ENCODE results near the gene SERPINE1. TPM values are rescaled to one million over a fixed set of nuclear protein-coding genes. Genes with fewer than 3 reads are reported as not detected.

SERPINE1 gene
- total RNA-seq, 4 donors from 2014 or later = 4.7 to 18.6 (median 7.6) TPM

DNA sequence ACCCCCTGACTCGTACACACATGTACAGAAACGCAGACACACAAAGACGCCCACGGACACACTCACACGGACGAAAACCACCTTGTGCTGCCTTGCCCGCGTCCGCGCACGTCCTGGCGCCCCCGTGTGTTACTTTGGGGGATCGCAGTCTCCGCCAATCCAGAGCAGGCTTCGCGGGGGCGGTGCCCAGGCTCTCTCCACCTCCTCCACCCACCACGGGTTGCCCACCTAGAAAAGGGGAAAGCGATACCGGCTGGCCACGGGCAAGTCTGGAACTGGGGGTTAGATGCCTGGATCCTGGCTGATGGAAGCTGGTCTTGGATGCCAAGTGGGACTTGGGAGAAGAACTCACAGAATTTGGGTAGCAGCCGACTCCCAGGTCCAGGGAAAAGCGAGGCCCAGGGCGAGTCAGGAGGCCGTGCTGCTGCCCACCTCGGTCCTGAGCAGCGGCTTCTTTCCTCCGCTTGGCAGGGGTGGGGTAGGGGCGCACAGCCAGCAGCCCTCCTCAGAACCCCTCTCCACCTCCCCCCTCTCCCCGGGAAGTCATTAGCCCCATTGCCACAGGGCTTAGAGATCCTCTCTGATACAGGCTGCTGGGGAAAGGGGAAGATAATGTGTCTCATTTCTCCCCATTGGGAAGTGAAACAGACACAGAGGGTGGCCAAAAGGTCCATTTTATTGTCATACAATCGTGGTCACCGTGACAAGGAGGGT is 43.1 kb downstream of the SERPINE1 start:
- DNase-seq = peak; percentile 59 to 66
- H3K36me3 ChIP-seq = no peaks in the 10 kb centered on the region
- no peak overlapping the region for H3K27ac ChIP-seq
- H3K9me3 ChIP-seq = no peaks in the 10 kb centered on the region
- TF ChIP-seq, protein P1, sequence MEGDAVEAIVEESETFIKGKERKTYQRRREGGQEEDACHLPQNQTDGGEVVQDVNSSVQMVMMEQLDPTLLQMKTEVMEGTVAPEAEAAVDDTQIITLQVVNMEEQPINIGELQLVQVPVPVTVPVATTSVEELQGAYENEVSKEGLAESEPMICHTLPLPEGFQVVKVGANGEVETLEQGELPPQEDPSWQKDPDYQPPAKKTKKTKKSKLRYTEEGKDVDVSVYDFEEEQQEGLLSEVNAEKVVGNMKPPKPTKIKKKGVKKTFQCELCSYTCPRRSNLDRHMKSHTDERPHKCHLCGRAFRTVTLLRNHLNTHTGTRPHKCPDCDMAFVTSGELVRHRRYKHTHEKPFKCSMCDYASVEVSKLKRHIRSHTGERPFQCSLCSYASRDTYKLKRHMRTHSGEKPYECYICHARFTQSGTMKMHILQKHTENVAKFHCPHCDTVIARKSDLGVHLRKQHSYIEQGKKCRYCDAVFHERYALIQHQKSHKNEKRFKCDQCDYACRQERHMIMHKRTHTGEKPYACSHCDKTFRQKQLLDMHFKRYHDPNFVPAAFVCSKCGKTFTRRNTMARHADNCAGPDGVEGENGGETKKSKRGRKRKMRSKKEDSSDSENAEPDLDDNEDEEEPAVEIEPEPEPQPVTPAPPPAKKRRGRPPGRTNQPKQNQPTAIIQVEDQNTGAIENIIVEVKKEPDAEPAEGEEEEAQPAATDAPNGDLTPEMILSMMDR (IDR thresholded peaks at IDR 0.05) = peak; percentile 56 to 93 (median 60)
- TF ChIP-seq POLR2A (IDR thresholded peaks at IDR 0.05) = no peak
- 1 to 3% methylated on average over 21 to 25 of the region's 33 CpGs for WGBS, 2 donors
- H3K4me3 ChIP-seq (replicated peaks in 1 of 3) = no peak overlapping the region
- peaks cover 43% of the 10 kb centered on the region for H3K27me3 ChIP-seq
- H3K4me1 ChIP-seq = peaks cover 30 to 50% of the 10 kb centered on the region in 2 donors
- intact Hi-C loops (cut with DNase I) = loop anchor here (10.0 kb wide), 1 partner anchor 275 kb away; the partner anchor contains the start of gene ACHE

DNA sequence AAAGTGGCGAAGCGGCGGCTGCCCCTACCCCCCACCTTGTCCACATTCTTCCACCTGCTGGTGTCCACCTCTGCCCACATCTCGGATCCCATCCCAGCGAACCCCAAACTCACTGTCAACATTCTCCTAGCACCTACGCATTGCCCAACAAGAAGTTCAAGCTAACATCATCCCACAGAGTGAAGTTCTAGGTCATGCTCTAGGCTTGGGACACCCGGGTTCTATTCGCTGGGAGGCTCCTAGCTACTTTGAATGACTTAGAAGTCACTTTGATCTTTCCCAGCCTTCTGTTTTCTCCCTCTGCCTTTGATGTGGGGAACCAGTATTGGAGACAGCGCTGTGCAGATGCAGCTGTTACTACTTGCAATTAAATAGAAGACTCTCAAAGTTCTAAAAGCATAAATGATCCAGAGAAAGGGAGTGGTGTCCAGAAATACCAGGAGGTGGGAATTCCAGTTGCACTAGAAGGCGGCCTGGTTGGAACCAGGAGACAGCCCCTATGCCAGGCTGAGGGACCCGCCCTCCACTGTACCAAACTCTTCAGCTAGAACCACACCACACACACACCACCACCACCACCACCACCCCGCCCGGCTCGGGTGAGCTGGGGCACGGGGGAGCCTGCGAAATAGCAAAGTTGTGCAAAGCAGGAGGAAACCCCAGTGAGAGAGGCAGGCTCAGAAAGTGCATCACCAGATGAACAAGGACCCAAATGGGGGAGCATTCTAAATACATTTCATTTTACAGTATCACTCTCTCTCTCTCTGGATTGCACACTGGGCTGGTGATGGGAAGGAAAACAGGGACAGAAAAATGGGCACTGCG is 43.9 kb downstream of the SERPINE1 start:
- Histone ChIP-seq H3K9me3 (no peaks in the 10 kb centered on the region), H3K27ac (no peak overlapping the region), H3K27me3 (peaks cover 37% of the 10 kb centered on the region), H3K4me3 (replicated peaks in 1 of 3) (no peak overlapping the region), H3K4me1 (peaks cover 23 to 41% of the 10 kb centered on the region in 2 donors), H3K36me3 (no peaks in the 10 kb centered on the region)
- intact Hi-C loops (cut with DNase I) = no loop called here
- TF ChIP-seq, protein P1 (IDR thresholded peaks at IDR 0.05) = no peak
- no peak for TF ChIP-seq POLR2A (IDR thresholded peaks at IDR 0.05)
- no peak for DNase-seq
- WGBS, 2 donors = 4 to 5% methylated on average over 12 to 17 of the region's 17 CpGs

DNA sequence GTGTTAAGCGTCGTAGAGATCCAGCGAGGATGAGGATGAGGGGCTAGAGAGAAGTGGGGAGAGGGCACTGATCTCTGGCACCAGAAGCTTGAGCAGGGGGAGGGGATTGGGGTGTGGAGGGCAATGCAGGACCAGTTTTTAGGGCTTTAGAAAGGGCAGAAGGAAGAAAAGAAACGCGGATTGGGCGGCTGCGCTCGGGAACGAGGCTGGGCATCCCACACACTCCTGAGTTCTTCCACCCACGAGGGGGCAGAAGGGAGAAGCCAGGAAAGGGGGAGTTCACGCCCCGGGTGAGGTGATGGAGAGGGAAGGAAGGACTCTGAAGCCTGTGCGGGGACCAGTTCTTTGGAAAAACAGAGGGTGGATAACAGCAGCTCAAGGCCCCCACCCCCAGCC is 44.5 kb downstream of the SERPINE1 start:
- Histone ChIP-seq H3K9me3 (no peaks in the 10 kb centered on the region), H3K4me1 (peaks cover 22 to 40% of the 10 kb centered on the region in 2 donors), H3K27me3 (peaks cover 33% of the 10 kb centered on the region), H3K27ac (no peak overlapping the region), H3K36me3 (no peaks in the 10 kb centered on the region), H3K4me3 (replicated peaks in 1 of 3) (no peak overlapping the region)
- TF ChIP-seq, protein P1 (IDR thresholded peaks at IDR 0.05) = no peak
- no peak for TF ChIP-seq POLR2A (IDR thresholded peaks at IDR 0.05)
- intact Hi-C loops (cut with DNase I) = no loop called here
- no peak for DNase-seq
- WGBS, 2 donors = 4% methylated on average over 12 to 13 of the region's 13 CpGs

DNA sequence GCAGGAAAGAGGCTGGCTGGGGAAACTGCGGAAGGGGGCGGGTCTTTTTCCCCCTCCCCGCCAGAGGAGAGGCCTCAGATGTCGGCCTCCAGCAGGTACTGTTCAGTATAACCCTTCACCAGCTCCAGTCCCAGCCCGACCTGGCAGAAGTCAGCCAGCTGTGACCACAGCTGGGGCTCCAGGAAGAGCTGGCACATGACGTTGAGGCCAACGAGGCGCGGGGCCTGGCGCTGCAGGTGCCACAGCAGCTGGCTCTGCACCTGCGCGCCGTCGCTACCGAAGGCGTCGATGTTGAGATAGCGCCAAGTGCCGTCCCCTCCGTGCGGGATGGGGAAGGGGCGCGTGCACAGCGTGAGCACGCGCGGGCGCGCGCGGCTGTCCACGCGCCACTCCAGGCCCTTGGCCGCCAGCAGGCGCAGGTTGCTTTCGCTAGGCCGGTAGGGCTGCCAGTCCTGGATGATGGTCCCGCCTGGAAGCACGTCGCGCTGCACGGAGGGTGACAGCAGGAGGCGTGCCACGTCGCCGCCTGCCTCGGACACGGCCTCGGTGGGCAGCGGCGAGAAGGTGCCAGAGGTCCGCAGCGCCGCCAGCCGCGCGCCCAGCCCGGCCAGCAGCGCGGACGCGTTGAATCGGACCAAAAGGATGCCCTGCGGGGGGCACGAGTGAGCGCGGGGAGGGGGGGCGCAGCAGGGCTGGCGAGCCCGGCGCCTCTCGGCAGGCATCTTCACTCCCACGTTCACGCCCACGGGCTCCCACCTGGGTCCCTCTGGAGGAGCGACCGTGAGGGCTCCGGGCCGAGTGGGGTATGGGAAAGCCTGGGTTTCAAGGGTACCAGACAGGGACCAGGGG is 45.3 kb downstream of the SERPINE1 start:
- Histone ChIP-seq H3K4me3 (replicated peaks in 1 of 3) (peak overlapping the region in 1 of 3 donors; percentile 22), H3K36me3 (no peaks in the 10 kb centered on the region), H3K27me3 (peaks cover 33% of the 10 kb centered on the region), H3K27ac (no peak overlapping the region), H3K4me1 (peaks cover 22 to 40% of the 10 kb centered on the region in 2 donors), H3K9me3 (no peaks in the 10 kb centered on the region)
- DNase-seq = peak; percentile 63 to 64
- 0 to 2% methylated on average over 6 to 45 of the region's 79 CpGs for WGBS, 2 donors
- no peak for TF ChIP-seq POLR2A (IDR thresholded peaks at IDR 0.05)
- TF ChIP-seq, protein P1 (IDR thresholded peaks at IDR 0.05) = no peak
- intact Hi-C loops (cut with DNase I) = no loop called here

Measured in thyroid gland (tissue), 4 donors.